NT2/D1 (cell line): ENCODE measurements around the gene ADIRF.
A peak's percentile ranks its signal among the peaks of the same experiment; 100 is the strongest.

ENCODE experiments used
- DNase-seq: peaks from one replicate; pipeline ENCODE4 v3.0.0-alpha.2; 2011; ENCODE audit warnings: low read depth, low spot score
- H3K27me3 ChIP-seq: 2 replicates; pipeline ENCODE4 v1.6.0; 2011; ENCODE audit warnings: mild to moderate bottlenecking; ENCODE audit not compliant: insufficient read length, insufficient read depth
- H3K36me3 ChIP-seq: 2 replicates; pipeline ENCODE4 v1.6.1; 2011; ENCODE audit warnings: mild to moderate bottlenecking, low read length, mixed read lengths; ENCODE audit not compliant: insufficient read depth, insufficient read length
- H3K4me1 ChIP-seq: 2 replicates; pipeline ENCODE4 v1.5.1; 2011; ENCODE audit not compliant: insufficient read depth, insufficient read length
- H3K4me3 ChIP-seq: 2 replicates; pipeline ENCODE4 v1.5.1; 2011; ENCODE audit warnings: low read depth; ENCODE audit not compliant: insufficient read length
- H3K9ac ChIP-seq: 2 replicates; pipeline ENCODE4 v1.6.0; 2011; ENCODE audit warnings: low read depth; ENCODE audit not compliant: insufficient read length
- H3K9me3 ChIP-seq: 2 replicates; pipeline ENCODE4 v1.5.1; 2011; ENCODE audit warnings: mild to moderate bottlenecking, low read length; ENCODE audit not compliant: insufficient read depth
- SUZ12 ChIP-seq: IDR thresholded peaks from 2 replicates; pipeline ENCODE4 v1.6.1; 2011; ENCODE audit not compliant: insufficient read length, insufficient read depth; ENCODE audit errors: extremely low read depth
- YY1 ChIP-seq: IDR thresholded peaks from 2 replicates; pipeline ENCODE4 v1.6.1; 2011; ENCODE audit not compliant: insufficient read length, insufficient read depth
- ZNF274 ChIP-seq: IDR thresholded peaks from 2 replicates; pipeline ENCODE4 v1.6.1; 2011; ENCODE audit warnings: mild to moderate bottlenecking, low read depth, low read length

ADIRF gene

GRCh38 chr10:86942441-86943315 is 25.6 kb upstream of the ADIRF start:
- no peak overlapping the region for H3K4me3 ChIP-seq
- no peaks in the 10 kb centered on the region for H3K27me3 ChIP-seq
- no peak overlapping the region for H3K9ac ChIP-seq
- no peaks in the 10 kb centered on the region for H3K9me3 ChIP-seq
- no peak for DNase-seq
- H3K36me3 ChIP-seq: no peaks in the 10 kb centered on the region
- TF ChIP-seq YY1 (no peak), ZNF274 (no peak), SUZ12 (no peak)
- H3K4me1 ChIP-seq: peaks cover 9% of the 10 kb centered on the region

DNA sequence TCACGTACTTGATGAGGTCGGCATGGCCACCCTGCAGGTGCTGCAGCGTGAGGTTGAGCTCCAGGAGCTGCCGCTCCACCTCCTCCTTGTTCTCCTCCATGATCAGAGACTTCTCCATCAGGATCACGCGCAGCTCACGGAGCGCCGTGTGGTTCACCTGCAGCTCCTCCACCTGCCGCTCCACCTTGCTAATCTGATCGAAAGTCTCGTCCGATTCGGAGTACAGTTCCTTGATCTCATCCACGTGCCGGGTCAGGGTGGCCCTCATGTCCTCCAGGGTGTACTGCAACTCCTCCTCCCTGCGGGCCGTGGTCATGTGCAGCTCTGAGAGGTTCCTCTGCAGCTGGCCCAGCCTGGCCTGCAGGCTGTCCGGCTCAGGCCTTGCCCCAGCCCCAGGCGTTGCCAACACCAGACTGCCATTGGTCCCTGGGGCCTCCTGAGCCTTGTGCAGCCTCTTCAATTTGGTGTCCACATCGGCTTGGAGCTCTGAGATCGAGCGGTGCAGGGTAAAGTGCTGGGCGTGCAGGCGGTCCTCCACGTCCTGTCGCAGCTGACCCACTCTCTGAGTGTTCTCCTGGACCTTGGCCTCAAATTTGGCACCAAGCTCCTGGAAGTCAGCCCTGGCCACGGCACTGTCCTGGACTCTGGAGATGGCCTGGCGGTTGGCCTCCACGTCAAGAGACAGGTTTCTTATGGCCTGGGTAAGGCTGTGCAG is 24.8 kb upstream of the ADIRF start:
- Histone ChIP-seq H3K4me1 (peaks cover 9% of the 10 kb centered on the region), H3K9ac (no peak overlapping the region), H3K4me3 (no peak overlapping the region), H3K36me3 (no peaks in the 10 kb centered on the region), H3K9me3 (no peaks in the 10 kb centered on the region), H3K27me3 (no peaks in the 10 kb centered on the region)
- no peak for TF ChIP-seq SUZ12
- no peak for TF ChIP-seq YY1
- no peak for TF ChIP-seq ZNF274
- DNase-seq: no peak

- Histone ChIP-seq H3K9me3 (no peaks in the 10 kb centered on the region), H3K4me1 (peaks cover 9% of the 10 kb centered on the region), H3K4me3 (no peak overlapping the region), H3K9ac (no peak overlapping the region), H3K27me3 (no peaks in the 10 kb centered on the region), H3K36me3 (no peaks in the 10 kb centered on the region)
- TF ChIP-seq YY1 (no peak), SUZ12 (no peak), ZNF274 (no peak)
- DNase-seq: no peak
Observed at GRCh38 chr10:86944031-86944419, 24.3 kb upstream of the ADIRF start.

GRCh38 chr10:86944471-86944870 is 23.8 kb upstream of the ADIRF start:
- no peak for DNase-seq
- H3K27me3 ChIP-seq: no peaks in the 10 kb centered on the region
- no peaks in the 10 kb centered on the region for H3K9me3 ChIP-seq
- peaks cover 9% of the 10 kb centered on the region for H3K4me1 ChIP-seq
- H3K4me3 ChIP-seq: no peak overlapping the region
- H3K36me3 ChIP-seq: no peaks in the 10 kb centered on the region
- TF ChIP-seq YY1 (no peak), ZNF274 (no peak), SUZ12 (no peak)
- no peak overlapping the region for H3K9ac ChIP-seq

DNA sequence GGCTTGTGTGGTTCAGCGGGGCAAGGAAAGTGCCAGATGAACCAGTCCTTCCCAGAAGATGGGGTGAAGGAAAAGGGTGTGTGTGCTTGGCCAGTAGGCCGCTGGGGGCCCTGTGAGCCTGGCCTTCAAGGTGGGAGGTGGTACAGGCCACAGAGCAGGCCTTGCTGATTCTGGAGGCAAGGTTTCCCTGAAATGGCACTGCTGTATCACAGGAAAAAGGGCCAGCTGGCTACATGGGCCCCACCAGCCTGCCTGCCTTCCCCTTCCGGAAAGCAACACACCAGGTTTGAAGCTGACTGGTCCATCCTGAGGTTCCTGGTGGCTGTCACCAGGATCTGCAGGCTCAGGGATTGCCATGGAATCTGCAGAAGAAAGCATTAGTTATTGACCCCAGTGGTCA is 23.4 kb upstream of the ADIRF start:
- no peaks in the 10 kb centered on the region for H3K36me3 ChIP-seq
- H3K9ac ChIP-seq: no peak overlapping the region
- peaks cover 7% of the 10 kb centered on the region for H3K4me1 ChIP-seq
- H3K9me3 ChIP-seq: no peaks in the 10 kb centered on the region
- TF ChIP-seq ZNF274 (no peak), SUZ12 (no peak), YY1 (no peak)
- no peak for DNase-seq
- H3K4me3 ChIP-seq: no peak overlapping the region
- H3K27me3 ChIP-seq: no peaks in the 10 kb centered on the region

DNA sequence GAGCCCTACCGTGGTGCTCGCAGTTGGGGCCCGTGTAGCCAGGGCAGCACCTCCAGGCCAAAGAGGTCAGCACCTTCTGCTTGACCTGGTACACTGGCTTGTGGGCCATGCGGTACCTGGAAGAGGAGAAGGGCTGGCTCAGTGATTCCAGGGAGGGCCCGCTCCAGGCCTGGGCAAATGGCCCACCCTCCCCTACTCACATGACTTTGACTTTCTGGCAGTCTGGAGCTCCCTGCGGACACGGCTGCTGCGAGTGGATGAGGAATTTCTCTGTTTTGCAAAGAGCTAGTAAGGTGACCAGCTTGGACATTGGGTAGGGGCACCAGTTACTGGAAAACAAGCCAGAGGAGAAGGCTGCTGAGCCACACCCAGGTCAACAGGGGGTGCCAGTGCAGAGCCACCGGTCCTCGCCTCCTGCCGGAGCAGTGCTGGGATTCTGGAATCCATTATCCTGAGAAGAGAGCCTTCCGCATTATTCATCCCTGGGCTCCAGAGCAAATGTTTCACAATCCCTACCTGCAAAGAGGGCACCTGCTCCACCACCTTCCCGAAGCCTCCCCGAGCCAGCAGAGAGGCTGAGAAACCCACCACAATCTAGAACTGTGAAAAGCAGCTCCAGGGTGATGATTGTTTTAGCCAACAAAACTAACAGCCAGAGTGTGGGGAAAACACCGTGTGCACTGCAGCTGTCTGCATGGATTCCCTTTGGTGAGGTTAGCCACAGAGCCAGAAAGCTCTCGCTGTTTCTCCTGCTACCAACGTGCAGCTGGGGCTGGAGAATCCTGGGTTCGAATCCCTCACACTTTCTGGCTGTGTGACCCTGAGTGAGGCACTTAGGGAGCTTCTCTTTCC is 22.7 kb upstream of the ADIRF start:
- H3K9me3 ChIP-seq: no peaks in the 10 kb centered on the region
- TF ChIP-seq ZNF274: no peak
- TF ChIP-seq YY1: no peak
- TF ChIP-seq SUZ12: no peak
- no peaks in the 10 kb centered on the region for H3K27me3 ChIP-seq
- no peaks in the 10 kb centered on the region for H3K36me3 ChIP-seq
- no peak overlapping the region for H3K9ac ChIP-seq
- H3K4me3 ChIP-seq: no peak overlapping the region
- H3K4me1 ChIP-seq: peaks cover 7% of the 10 kb centered on the region
- DNase-seq: peak; percentile 64
